SK-N-SH (cell line): ENCODE data around the gene SV2B.

Experiments used
- CHD2 ChIP-seq: fragments of 150-350 bp; IDR thresholded peaks from 2 replicates; pipeline ENCODE4 v1.6.1; 2018; ENCODE audit warnings: low read length; ENCODE audit not compliant: partially characterized antibody
- CTCF ChIP-seq: fragments of 200-600 bp; sonication (generic); IDR thresholded peaks from 2 replicates; pipeline ENCODE4 v1.6.1; 2017; ENCODE audit warnings: antibody characterized with exemption, mild to moderate bottlenecking, moderate library complexity
- POLR2AphosphoS5 ChIP-seq: IDR thresholded peaks from 2 replicates; pipeline ENCODE4 v1.6.1; 2012; ENCODE audit warnings: low read depth, low read length
- REST ChIP-seq: IDR thresholded peaks from 2 replicates; pipeline ENCODE4 v1.6.1; 2012; ENCODE audit warnings: mild to moderate bottlenecking, low read depth, low read length, moderate library complexity

GRCh38 chr15:91244919-91245318 lies 144.9 kb downstream of the SV2B start:
- no peak for TF ChIP-seq CTCF
- TF ChIP-seq REST = no peak
- no peak for TF ChIP-seq POLR2AphosphoS5
- TF ChIP-seq CHD2 = no peak
